Body of pancreas (tissue), 4 donors: ENCODE measurements around the gene HSBP1L1.

ENCODE experiments used
- CTCF ChIP-seq, 7 experiments: fragments of 450-650 bp in 4 of 7; fragments of 200-600 bp in 3 of 7; sonication (generic) in 3 of 7; IDR thresholded peaks; one replicate each; pipeline ENCODE4 v1.5.1; 2016 to 2019; ENCODE audit warnings: antibody characterized with exemption in 7 of 7
- POLR2A ChIP-seq, 3 donors: fragments of 450-650 bp; IDR thresholded peaks; one replicate each; pipeline ENCODE4 v1.6.1; 2016; ENCODE audit warnings: antibody characterized with exemption in 3 of 3, mild to moderate bottlenecking in 2 of 3

GRCh38 chr18:79939096-79939495, 25.3 kb upstream of the HSBP1L1 start:
- no peak for TF ChIP-seq CTCF (IDR thresholded peaks at IDR 0.05)
- TF ChIP-seq POLR2A (IDR thresholded peaks at IDR 0.05): no peak
